IMR-90 (cell line): Measurements from ENCODE around the gene CPLX1. TPM values are rescaled to one million over a fixed set of nuclear protein-coding genes. Genes with fewer than 3 reads are reported as not detected.

Experiments
- ATAC-seq: fragments of 200-7000 bp; cut with Tn5 transposase; 2 replicates; pipeline ENCODE4 v1.9.1; 2020; ENCODE audit warnings: low read depth, mild to moderate bottlenecking, moderate library complexity
- BruUV-seq: library from RNA; stranded (reverse); fragments of 400-500 nt; replicated peaks from 2 replicates; lab custom pipeline; 2021; lab: Mats Ljungman, UMichigan
- CTCF ChIA-PET: fragments of 300-600 bp; formaldehyde crosslinking; extraction: SDS; loops from one replicate; lab custom pipeline; 2021; ENCODE audit warnings: antibody characterized with exemption; lab: Yijun Ruan, JAX
- POLR2A ChIA-PET: fragments of 300-600 bp; sonication (Branson Sonifier 250); formaldehyde crosslinking; loops from one replicate; lab custom pipeline; 2022; ENCODE audit warnings: antibody characterized with exemption; ENCODE audit not compliant: unreplicated experiment; lab: Charles Lee
- DNase-seq: peaks from one replicate; pipeline ENCODE4 v3.0.0; 2013
- H2AFZ ChIP-seq: replicated peaks from 2 replicates; pipeline ENCODE3; 2013; ENCODE audit warnings: low read length, mild to moderate bottlenecking; ENCODE audit not compliant: poor library complexity
- H2AK5ac ChIP-seq: 2 replicates; pipeline ENCODE4 v1.6.1; 2013; ENCODE audit warnings: low read depth, low read length, inconsistent platforms
- H2AK9ac ChIP-seq: replicated peaks from 2 replicates; pipeline ENCODE3; 2013; ENCODE audit warnings: mild to moderate bottlenecking, low read depth, low read length, moderate library complexity; ENCODE audit not compliant: poor library complexity
- H2BK120ac ChIP-seq: 2 replicates; pipeline ENCODE4 v1.6.1; 2013; ENCODE audit warnings: low read depth, low read length, inconsistent platforms
- H2BK15ac ChIP-seq: 3 replicates; pipeline ENCODE4 v1.6.1; 2013; ENCODE audit warnings: low read depth, low read length, inconsistent platforms
- H2BK20ac ChIP-seq: 2 replicates; pipeline ENCODE4 v1.6.1; 2013; ENCODE audit warnings: low read depth, mild to moderate bottlenecking, inconsistent platforms, low read length, moderate library complexity
- H2BK5ac ChIP-seq: 2 replicates; pipeline ENCODE4 v1.6.1; 2013; ENCODE audit warnings: mild to moderate bottlenecking, low read depth, low read length, inconsistent platforms; ENCODE audit not compliant: poor library complexity, severe bottlenecking
- H3K14ac ChIP-seq: replicated peaks from 2 replicates; pipeline ENCODE4 v1.6.1; 2013; ENCODE audit warnings: low read depth, low read length, inconsistent platforms
- H3K18ac ChIP-seq: 2 replicates; pipeline ENCODE4 v1.6.1; 2013; ENCODE audit warnings: low read depth, low read length, control low read depth
- H3K23ac ChIP-seq: 2 replicates; pipeline ENCODE4 v1.6.1; 2013; ENCODE audit warnings: low read depth, low read length, inconsistent platforms
- H3K27ac ChIP-seq: 2 replicates; pipeline ENCODE4 v1.5.1; 2013; ENCODE audit warnings: mild to moderate bottlenecking, control low read depth, low read length; ENCODE audit not compliant: insufficient read depth
- H3K27me3 ChIP-seq: 2 replicates; pipeline ENCODE4 v1.6.1; 2013; ENCODE audit warnings: low read length; ENCODE audit not compliant: control insufficient read depth, insufficient read depth
- H3K36me3 ChIP-seq: 2 replicates; pipeline ENCODE4 v1.6.1; 2013; ENCODE audit warnings: low read length, mixed read lengths; ENCODE audit not compliant: control insufficient read depth, insufficient read depth
- H3K4ac ChIP-seq: 2 replicates; pipeline ENCODE4 v1.6.1; 2013; ENCODE audit warnings: low read depth, low read length, inconsistent platforms
- H3K4me1 ChIP-seq: 2 replicates; pipeline ENCODE4 v1.6.1; 2013; ENCODE audit warnings: low read length, mixed read lengths; ENCODE audit not compliant: control insufficient read depth, insufficient read depth
- H3K4me2 ChIP-seq: 2 replicates; pipeline ENCODE4 v1.6.1; 2013; ENCODE audit warnings: low read depth, mild to moderate bottlenecking, control low read depth, low read length, moderate library complexity
- H3K4me3 ChIP-seq: 2 replicates; pipeline ENCODE4 v1.5.1; 2013; ENCODE audit warnings: low read depth, mild to moderate bottlenecking, control low read depth, low read length, moderate library complexity; ENCODE audit not compliant: insufficient read depth
- H3K56ac ChIP-seq: 2 replicates; pipeline ENCODE4 v1.6.1; 2013; ENCODE audit warnings: low read length, inconsistent platforms; ENCODE audit not compliant: insufficient read depth; ENCODE audit errors: extremely low read depth
- H3K79me1 ChIP-seq, 2 experiments: 2 replicates each; pipeline ENCODE4 v1.6.1; 2013; ENCODE audit warnings: low read length in 2 of 2, inconsistent platforms in 1 of 2, low read depth in 1 of 2
- H3K9ac ChIP-seq: 2 replicates; pipeline ENCODE4 v1.6.1; 2013; ENCODE audit warnings: low read depth, low read length, control low read depth
- H3K9me1 ChIP-seq: 2 replicates; pipeline ENCODE4 v1.6.1; 2013; ENCODE audit warnings: low read length, inconsistent platforms; ENCODE audit not compliant: insufficient read depth
- H3K9me3 ChIP-seq: 2 replicates; pipeline ENCODE4 v1.6.1; 2013; ENCODE audit warnings: low read length; ENCODE audit not compliant: control insufficient read depth, insufficient read depth
- H4K20me1 ChIP-seq: 2 replicates; pipeline ENCODE4 v1.6.1; 2013; ENCODE audit warnings: low read length, inconsistent platforms; ENCODE audit not compliant: insufficient read depth
- H4K5ac ChIP-seq: 2 replicates; pipeline ENCODE4 v1.6.1; 2013; ENCODE audit warnings: mild to moderate bottlenecking, low read depth, low read length, control low read depth
- H4K8ac ChIP-seq, 2 experiments: 2 replicates each; pipeline ENCODE4 v1.6.1; 2013; ENCODE audit warnings: low read depth in 2 of 2, low read length in 2 of 2, control low read depth in 1 of 2, inconsistent platforms in 1 of 2
- H4K91ac ChIP-seq: 2 replicates; pipeline ENCODE4 v1.6.1; 2013; ENCODE audit warnings: low read depth, low read length, inconsistent platforms; ENCODE audit not compliant: insufficient read depth
- MXI1 ChIP-seq: IDR thresholded peaks from 2 replicates; pipeline ENCODE4 v1.6.1; 2012; ENCODE audit warnings: low read depth, mild to moderate bottlenecking, low read length, moderate library complexity, borderline replicate concordance
- POLR2A ChIP-seq: IDR thresholded peaks from 2 replicates; pipeline ENCODE4 v1.6.1; 2012; ENCODE audit warnings: mild to moderate bottlenecking, low read depth, low read length
- WGBS, 2 experiments: methylation state at CpG; one replicate each; pipeline versions ENCODE4 v1.1.5 to v1.1.7; 2013; ENCODE audit warnings: missing lambda C conversion rate in 2 of 2; ENCODE audit not compliant: insufficient read length in 1 of 2; ENCODE audit errors: extremely low coverage in 2 of 2; 5-methylcytosine and 5-hydroxymethylcytosine counted together
- dilution Hi-C: fragments of 300-500 bp; cut with HindIII; formaldehyde crosslinking; loops from one replicate; pipeline ENCODE4 v1.14.3; 2018; ENCODE audit warnings: low sequenced_read_pairs; ENCODE audit not compliant: unreplicated experiment
- in situ Hi-C: fragments of 300-500 bp; cut with MboI; formaldehyde crosslinking; loops from 3 replicates; pipeline ENCODE4 v1.14.3; 2019; ENCODE audit warnings: low sequenced_read_pairs, inconsistent platforms, mixed read lengths
- intact Hi-C: fragments of 100-400 bp; cut with micrococcal nuclease; formaldehyde crosslinking; loops from 2 replicates; pipeline ENCODE4 v1.10.0; 2022
- polyA plus RNA-seq, 3 experiments: library from polyadenylated mRNA; depleted of rRNA; stranded (reverse); fragments of >200 nt; gene quantifications; 2 replicates each; pipeline ENCODE4 v1.2.3, GENCODE V29; 2012; ENCODE audit warnings: low replicate concordance in 1 of 3
- total RNA-seq: library from RNA; depleted of rRNA; stranded (reverse); fragments of >200 nt; gene quantifications from 2 replicates; pipeline ENCODE4 v1.2.3, GENCODE V29; 2012

Gene CPLX1
- total and polyA plus RNA-seq, 2 of the 4 experiments (the other 2 are of a cell fraction), result 0.05 TPM; not detected in 1

DNA sequence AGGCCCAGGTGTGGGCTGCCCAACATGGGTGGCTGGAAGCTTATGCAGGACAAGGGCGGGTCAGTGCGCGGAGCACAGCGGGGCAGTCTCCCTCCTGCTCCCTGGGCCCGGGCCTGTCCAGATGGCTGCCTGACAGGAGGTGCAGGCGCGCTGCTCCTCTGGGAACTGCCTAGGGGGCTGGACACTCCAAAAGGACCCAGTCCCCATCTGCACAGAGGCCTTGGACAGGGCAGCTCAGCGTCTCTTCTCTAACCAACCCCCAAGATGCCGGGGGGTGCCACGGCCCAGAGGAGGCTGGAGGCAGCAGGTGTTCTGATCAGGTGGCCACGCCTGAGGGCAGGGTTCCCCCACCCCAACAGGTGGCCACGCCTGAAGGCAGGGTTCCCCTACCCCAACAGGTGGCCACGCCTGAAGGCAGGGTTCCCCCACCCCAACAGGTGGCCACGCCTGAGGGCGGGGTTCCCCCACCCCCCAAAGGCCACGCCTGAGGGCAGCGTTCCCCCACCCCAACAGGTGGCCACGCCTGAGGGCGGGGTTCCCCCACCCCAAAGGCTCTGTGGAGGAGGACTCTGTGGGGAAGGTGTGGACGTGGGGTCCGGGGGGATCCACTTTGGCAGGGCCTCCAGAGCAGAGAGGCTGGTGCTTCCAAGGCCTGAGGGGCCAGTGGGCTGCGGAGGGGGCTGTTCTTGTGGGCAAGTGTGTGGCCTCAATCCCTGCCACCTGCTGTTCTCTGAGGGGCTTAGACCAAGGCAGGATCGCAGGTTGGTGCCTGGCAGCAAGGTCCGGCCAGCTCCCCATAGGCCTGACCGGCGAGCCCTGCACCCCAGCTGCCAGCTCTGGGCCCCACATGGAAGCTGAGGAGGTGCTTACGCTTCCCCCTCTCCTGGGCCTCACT is 36.1 kb downstream of the CPLX1 start:
- ChIA-PET POLR2A (no interaction called here), CTCF (no interaction called here)
- Histone ChIP-seq H2BK120ac (no peak overlapping the region), H3K56ac (no peak overlapping the region), H2AFZ (no peak overlapping the region), H3K4me2 (no peak overlapping the region), H4K20me1 (no peaks in the 10 kb centered on the region), H3K27me3 (peaks cover 77% of the 10 kb centered on the region), H3K9me3 (no peaks in the 10 kb centered on the region), H3K4ac (no peak overlapping the region), H3K27ac (no peak overlapping the region), H2AK5ac (no peak overlapping the region), H3K4me3 (no peak overlapping the region), H3K36me3 (no peaks in the 10 kb centered on the region), H2AK9ac (no peak overlapping the region), H3K79me1 (no peaks in the 10 kb centered on the region), H3K23ac (no peak overlapping the region), H4K91ac (no peak overlapping the region), H3K18ac (no peak overlapping the region), H2BK20ac (no peak overlapping the region), H3K4me1 (no peaks in the 10 kb centered on the region), H2BK5ac (no peak overlapping the region), H3K9me1 (no peaks in the 10 kb centered on the region), H4K5ac (no peak overlapping the region), H3K9ac (no peak overlapping the region), H3K14ac (no peak overlapping the region), H2BK15ac (no peak overlapping the region), H4K8ac (no peak overlapping the region)
- TF ChIP-seq MXI1 (no peak), POLR2A (no peak)
- in situ Hi-C loops, result no loop called here
- no peak for DNase-seq
- dilution Hi-C loops, result no loop called here
- no TSS peak for BruUV-seq
- ATAC-seq, result no peak
- intact Hi-C loops, result loop anchor here (10.0 kb wide), 1 partner anchor 145 kb away; the partner anchor contains the start of genes GAK and TMEM175
- WGBS, 2 experiments, result 55% methylated on average over 5 of the region's 27 CpGs; no CpG with 5 or more reads in 1 of the 2 experiments
